ENCODE data around the gene PARL. TPM values are rescaled to one million over a fixed set of nuclear protein-coding genes. Genes with fewer than 3 reads are reported as not detected.

The PARL gene
- total RNA-seq, 1 experiment from 2014 or later, result 69.7 TPM

GRCh38 chr3:183930086-183930485, 45.4 kb upstream of the PARL start:
- Histone ChIP-seq H3K9me3 (ENCODE audit: control insufficient read depth in 1 of 2, insufficient read depth in 1 of 2, low read depth in 1 of 2, low read length in 2 of 2) (no peaks in the 10 kb centered on the region), H4K20me1 (ENCODE audit: insufficient read depth) (no peaks in the 10 kb centered on the region), H3K27me3 (ENCODE audit: insufficient read depth, low read length) (no peaks in the 10 kb centered on the region), H2AFZ (ENCODE audit: low read depth, low read length, poor library complexity, severe bottlenecking) (no peak overlapping the region), H3K9me2 (ENCODE audit: insufficient read depth) (no peaks in the 10 kb centered on the region), H3K4me2 (ENCODE audit: low read length) (no peak overlapping the region), H3K79me2 (ENCODE audit: insufficient read depth, low read length) (no peaks in the 10 kb centered on the region), H3K4me3 (replicated peaks in 1 of 2; ENCODE audit: low read depth in 1 of 2, low read length in 2 of 2) (no peak overlapping the region), H3K36me3 (ENCODE audit: control insufficient read depth in 1 of 2, insufficient read depth in 2 of 2, low read length in 2 of 2) (peaks cover 0 to 3% of the 10 kb centered on the region in 2 experiments; a peak in 1 of 4 replicates), H3K9ac (ENCODE audit: low read length) (no peak overlapping the region), H3K4me1 (ENCODE audit: control insufficient read depth in 1 of 2, insufficient read depth in 2 of 2, low read length in 2 of 2) (no peaks in the 10 kb centered on the region), H3K27ac (ENCODE audit: low read depth, low read length) (no peak overlapping the region)
- DNase-seq (ENCODE audit: low read depth, low spot score), result no peak
- ChIA-PET POLR2A (no interaction called here), CTCF (no interaction called here), RAD21 (ENCODE audit: low non-redundant PET in 1 of 2, low total read pairs in 2 of 2, uncharacterized antibody in 2 of 2, unreplicated experiment in 2 of 2) (no interaction called here)
- no TSS peak for BruUV-seq (replicated peaks)
- no peak for ATAC-seq
- intact Hi-C loops (cut with micrococcal nuclease), result no loop called here
- TF ChIP-seq MAX (IDR thresholded peaks at IDR 0.05), result no peak
- TF ChIP-seq CTCF (IDR thresholded peaks at IDR 0.05 in 2 of 3, conservative IDR thresholded peaks at IDR 0.05 in 1 of 3; ENCODE audit: borderline replicate concordance in 1 of 3, insufficient read depth in 1 of 3, low read depth in 2 of 3, low read length in 2 of 3), result no peak
- TF ChIP-seq, protein P1, sequence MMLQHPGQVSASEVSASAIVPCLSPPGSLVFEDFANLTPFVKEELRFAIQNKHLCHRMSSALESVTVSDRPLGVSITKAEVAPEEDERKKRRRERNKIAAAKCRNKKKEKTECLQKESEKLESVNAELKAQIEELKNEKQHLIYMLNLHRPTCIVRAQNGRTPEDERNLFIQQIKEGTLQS (IDR thresholded peaks at IDR 0.05), result no peak
- no peak for TF ChIP-seq RAD21 (IDR thresholded peaks at IDR 0.05; ENCODE audit: low read depth)
- TF ChIP-seq POLR2A (IDR thresholded peaks at IDR 0.05; ENCODE audit: borderline replicate concordance, extremely low read depth, insufficient read depth, insufficient read length), result no peak

GRCh38 chr3:183927059-183927458, 42.4 kb upstream of the PARL start:
- DNase-seq (ENCODE audit: low read depth, low spot score) (no peak), ATAC-seq (no peak)
- Histone ChIP-seq H3K9me3 (ENCODE audit: control insufficient read depth in 1 of 2, insufficient read depth in 1 of 2, low read depth in 1 of 2, low read length in 2 of 2) (no peaks in the 10 kb centered on the region), H2AFZ (ENCODE audit: low read depth, low read length, poor library complexity, severe bottlenecking) (no peak overlapping the region), H3K79me2 (ENCODE audit: insufficient read depth, low read length) (no peaks in the 10 kb centered on the region), H3K9ac (ENCODE audit: low read length) (no peak overlapping the region), H4K20me1 (ENCODE audit: insufficient read depth) (no peaks in the 10 kb centered on the region), H3K4me3 (replicated peaks in 1 of 2; ENCODE audit: low read depth in 1 of 2, low read length in 2 of 2) (no peak overlapping the region), H3K4me1 (ENCODE audit: control insufficient read depth in 1 of 2, insufficient read depth in 2 of 2, low read length in 2 of 2) (no peaks in the 10 kb centered on the region), H3K36me3 (ENCODE audit: control insufficient read depth in 1 of 2, insufficient read depth in 2 of 2, low read length in 2 of 2) (peaks cover 0 to 4% of the 10 kb centered on the region in 2 experiments; a peak in 1 of 4 replicates), H3K9me2 (ENCODE audit: insufficient read depth) (no peaks in the 10 kb centered on the region), H3K27ac (ENCODE audit: low read depth, low read length) (no peak overlapping the region), H3K4me2 (ENCODE audit: low read length) (no peak overlapping the region), H3K27me3 (ENCODE audit: insufficient read depth, low read length) (no peaks in the 10 kb centered on the region)
- CTCF ChIA-PET, result no interaction called here
- intact Hi-C loops (cut with micrococcal nuclease), result no loop called here
- no peak for TF ChIP-seq TCF7L2 (IDR thresholded peaks at IDR 0.05; ENCODE audit: borderline replicate concordance, extremely low read depth, insufficient read depth, insufficient read length)
- no peak for TF ChIP-seq SRF (IDR thresholded peaks at IDR 0.05; ENCODE audit: low read depth)
- no peak for TF ChIP-seq ZFX (IDR thresholded peaks at IDR 0.05)
- TF ChIP-seq SP1 (IDR thresholded peaks at IDR 0.05; ENCODE audit: low read depth), result no peak
- no peak for TF ChIP-seq EGR1 (IDR thresholded peaks at IDR 0.05; ENCODE audit: low read depth)
- POLR2A ChIA-PET, result no interaction called here
- no TSS peak for BruUV-seq (replicated peaks)
- RAD21 ChIA-PET (ENCODE audit: low non-redundant PET in 1 of 2, low total read pairs in 2 of 2, uncharacterized antibody in 2 of 2, unreplicated experiment in 2 of 2), result no interaction called here

Data from HCT116 (cell line).